Measurements from ENCODE around the gene EEPD1.
"Not testable (repeated sequence)": the region's sequence is repeated elsewhere in the genome, so short reads cannot be mapped to it uniquely, and the experiment has no call there.

Gene EEPD1

DNA sequence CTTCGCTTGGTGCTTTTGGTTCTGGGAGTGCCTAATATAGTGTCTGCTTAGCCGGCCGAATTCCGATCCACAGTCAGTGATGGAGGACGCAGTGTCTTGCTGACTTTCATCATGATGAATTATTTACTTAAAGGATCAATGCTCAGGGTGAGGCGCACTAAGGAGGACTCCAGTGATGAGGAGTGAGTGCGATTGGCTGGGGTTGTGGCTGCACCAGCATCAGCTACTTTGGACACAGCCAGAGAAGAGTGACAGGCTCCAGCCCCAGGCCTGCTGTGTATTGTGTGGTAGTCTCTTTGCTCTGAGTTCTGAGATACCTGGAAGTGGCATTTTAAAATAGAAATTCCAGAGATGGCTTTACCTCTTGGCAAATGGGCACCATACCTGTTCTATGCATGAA lies 163.3 kb downstream of the EEPD1 start:
- DNase-seq = no peak

DNA sequence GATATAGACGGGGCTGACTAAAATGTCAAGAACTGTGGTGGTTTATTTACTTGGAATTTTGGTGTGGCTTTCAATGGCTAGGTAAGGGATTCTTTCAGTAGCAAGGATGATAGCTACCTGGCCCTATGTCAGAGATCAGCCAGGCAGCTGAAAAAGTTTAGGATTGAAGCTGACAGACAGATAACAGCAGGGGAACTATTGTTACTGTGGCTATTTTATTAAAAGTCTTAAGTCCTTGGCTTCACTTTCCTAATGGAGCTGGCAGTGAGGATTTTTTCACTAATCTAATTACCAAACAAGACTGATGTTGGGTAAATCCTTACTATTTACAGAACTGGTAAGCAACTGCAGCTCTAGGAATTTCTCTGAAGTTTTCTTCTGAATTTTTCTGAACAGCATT lies 164.2 kb downstream of the EEPD1 start:
- no peak for DNase-seq

DNA sequence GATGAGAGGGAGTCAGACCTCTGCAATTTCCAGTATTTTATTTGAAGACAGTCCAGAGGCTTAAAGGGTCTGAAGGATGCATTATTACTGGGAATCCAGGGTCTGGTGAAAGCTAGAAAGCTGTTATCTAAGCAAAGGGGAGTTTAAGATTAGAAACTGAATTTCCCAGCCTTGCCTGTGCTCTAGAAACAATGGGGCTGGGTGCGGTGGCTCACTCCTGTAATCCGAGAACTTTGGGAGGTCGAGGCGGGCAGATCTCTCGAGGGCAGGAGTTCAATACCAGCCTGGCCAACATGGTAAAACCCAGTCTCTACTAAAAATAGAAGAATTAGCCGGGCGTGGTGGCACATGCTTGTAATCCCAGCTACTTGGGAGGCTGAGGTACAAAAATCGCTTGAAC lies 165.1 kb downstream of the EEPD1 start:
- no peak for DNase-seq

DNA sequence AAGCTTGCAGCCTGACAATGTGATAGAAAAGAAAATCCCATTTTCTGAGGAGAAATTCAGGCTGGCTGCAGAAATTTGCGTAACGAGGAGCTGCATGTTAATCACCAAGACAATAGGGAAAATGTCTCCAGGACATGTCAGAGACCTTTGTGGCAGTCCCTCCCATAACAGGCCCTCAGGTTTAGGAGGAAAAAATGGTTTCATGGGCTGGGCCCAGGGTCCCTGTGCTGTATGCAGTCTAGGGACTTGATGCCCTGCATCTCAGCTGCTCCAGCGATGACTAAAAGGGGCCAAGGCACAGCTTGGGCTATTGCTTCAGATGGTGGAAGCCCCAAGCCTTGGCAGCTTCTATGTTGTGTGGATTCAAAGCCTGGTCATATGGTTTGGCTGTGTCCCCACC lies 168.2 kb downstream of the EEPD1 start:
- not testable (repeated sequence) for DNase-seq

DNA sequence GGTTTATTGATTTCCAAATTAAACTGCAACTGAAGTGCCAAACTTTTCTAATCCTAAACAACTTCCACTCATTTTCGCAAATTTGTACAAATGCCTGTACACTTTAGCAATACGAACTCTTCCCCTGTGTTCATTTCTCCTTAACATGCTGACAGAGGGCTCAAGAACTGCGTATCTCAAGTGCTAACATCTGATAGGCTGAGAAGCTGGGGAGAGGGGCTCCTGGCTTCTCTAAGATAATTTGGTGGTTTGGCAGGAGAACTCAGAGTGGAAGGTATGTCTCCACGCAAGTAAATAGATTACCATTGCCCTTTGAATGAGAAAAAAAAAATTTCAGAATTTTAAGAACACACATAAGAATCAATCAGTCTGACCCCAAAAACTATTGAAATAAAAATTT lies 183.3 kb downstream of the EEPD1 start:
- DNase-seq = no peak

DNA sequence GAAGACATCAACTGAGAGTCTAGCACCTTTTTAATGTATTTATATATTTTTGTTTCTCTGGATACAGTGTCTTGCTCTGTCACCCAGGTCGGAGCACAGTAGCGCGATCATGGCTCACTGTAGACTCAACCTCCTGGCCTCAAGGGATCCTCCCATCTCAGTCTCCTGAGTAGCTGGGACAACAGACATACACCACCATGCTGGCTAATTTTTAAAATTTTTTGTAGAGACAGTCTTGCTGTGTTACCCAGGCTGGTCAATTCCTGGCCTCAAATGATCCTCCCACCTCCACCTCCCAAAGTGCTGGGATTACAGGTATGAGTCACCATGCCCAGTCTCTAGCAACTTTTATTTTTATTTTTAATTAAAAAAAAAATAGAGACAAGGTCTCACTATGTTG lies 185.2 kb downstream of the EEPD1 start:
- no peak for DNase-seq

DNA sequence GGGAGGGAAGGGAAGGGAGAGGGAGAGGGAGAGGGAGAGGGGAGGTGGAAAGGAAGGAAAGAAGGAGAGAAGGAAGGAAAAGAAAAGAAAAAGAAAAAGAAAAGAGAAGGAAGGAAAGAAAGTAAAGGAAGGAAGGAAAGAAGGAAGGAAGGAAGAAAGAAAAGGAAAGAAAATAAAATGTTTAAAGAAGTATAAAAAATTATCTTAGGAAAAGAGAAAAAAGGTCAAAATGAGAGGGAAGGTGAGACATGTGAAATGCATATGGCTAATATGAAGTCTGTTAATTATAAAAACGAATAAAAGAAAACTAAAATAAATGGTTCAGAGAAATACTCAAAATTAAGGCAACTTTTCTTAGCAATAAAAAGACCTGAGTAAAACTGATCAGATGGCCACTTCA lies 190.5 kb downstream of the EEPD1 start:
- DNase-seq = no peak

DNA sequence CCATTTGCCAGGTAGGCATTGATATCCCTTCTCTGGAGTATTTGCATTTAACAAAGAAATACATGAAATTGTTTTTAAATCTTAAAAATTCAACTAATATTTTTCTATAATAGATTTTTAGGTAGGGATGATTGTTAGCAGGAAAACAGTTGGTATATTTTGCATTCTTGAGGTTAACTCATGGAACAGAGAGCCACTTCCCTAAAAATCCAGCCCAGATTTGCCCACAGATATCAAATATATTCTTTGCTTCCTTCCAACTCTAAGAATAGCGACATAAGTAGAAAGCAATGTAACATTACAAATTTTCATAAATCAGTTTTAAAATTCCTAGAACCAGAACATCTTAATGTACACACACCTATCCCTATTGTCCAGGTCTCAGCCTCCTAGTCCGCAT lies 191.6 kb downstream of the EEPD1 start:
- no peak for DNase-seq

DNA sequence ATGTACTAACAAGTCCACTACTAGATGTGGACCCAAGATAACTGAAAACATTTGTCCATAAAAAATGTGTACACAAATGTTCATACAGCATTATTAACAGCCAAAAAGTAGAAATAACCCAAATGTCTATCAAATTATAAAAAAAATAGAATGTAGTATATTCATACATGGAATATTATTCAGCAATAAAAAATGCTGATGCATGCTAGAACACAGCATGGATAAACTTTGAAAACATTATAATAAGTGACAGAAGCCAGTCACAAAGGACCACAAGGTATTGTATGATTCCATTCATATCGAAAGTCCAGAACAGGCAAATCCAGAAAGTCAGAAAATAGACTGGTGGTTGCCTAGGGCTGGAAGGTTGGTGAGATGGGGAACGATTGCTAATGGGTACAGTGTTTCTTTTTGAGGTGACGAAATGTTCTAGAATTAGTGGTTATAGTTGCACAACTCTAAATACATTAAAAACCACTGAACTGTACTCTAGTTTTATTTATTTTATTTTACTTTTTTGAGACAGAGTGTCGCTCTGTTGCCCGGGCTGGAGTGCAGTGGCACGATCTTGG lies 193.3 kb downstream of the EEPD1 start:
- no peak for DNase-seq

DNA sequence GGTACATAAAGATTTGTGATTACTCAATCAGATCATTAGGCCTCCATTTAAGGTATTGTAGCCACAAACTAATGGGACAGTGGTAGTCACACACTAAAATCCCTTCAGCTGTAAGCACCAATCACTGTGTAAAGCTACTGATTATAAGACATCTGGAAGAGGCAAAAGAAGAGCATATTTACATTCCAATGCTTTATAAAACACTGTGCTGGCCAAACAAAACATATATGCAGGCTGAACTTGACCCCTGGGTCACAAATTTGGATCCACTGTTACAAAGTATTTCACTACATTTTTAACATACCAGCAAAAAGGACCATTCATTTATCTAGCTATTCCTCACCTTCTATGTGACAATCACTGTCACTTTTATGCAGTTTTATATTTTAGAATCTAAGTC lies 195.2 kb downstream of the EEPD1 start:
- no peak for DNase-seq

DNA sequence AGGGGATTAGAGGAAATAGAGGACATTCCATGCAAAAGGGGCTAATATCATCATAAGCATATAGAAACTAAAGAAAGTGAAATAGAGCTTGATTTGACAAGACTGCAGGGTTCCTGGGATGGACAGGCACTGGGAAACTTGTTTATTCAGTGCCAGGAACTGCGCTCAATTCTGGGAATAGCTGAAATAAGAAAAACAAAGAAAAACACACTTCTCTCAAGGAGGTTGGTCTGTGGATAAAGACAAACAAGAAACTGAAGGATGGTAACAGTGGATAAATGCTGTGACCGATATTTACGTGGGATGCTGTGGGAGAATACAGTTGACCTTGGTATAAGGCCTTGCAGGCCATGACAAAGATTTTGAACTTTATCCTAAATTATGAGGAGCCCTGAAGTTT lies 195.7 kb downstream of the EEPD1 start:
- DNase-seq = no peak

DNA sequence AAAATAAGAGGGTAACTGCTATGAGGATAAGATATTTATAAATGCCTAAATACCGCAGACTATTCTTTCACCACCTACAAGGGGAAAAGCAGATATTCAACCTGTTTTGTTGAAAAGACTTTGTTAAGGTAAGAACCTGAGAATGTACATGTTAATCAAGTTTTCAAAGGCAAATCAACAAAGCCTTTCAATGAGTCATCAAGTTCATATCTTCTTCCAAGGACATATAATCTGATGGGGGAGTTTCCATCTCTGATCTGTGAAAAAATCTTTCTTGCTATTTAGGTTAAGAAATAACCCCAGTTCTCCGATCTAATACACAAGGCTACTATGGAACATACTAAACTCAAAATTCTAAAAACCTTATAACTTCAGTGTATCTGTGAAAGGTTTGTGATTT lies 196.6 kb downstream of the EEPD1 start:
- DNase-seq = no peak

Data from hypothalamus (tissue), 51 donors.